Vagina (tissue), 2 donors: ENCODE data around the gene ERG28. TPM values are rescaled to one million over a fixed set of nuclear protein-coding genes. Genes with fewer than 3 reads are reported as not detected.
"Not testable (repeated sequence)": the region's sequence is repeated elsewhere in the genome, so short reads cannot be mapped to it uniquely, and the experiment has no call there.

Source experiments
- DNase-seq, 2 donors: peaks; one replicate each; pipeline ENCODE4 v3.0.0-alpha.2; 2017; ENCODE audit errors: extremely low spot score in 2 of 2
- H3K27ac ChIP-seq: fragments of 200-600 bp; sonication (generic); one replicate; pipeline ENCODE4 v1.5.1; 2019
- H3K27me3 ChIP-seq: fragments of 200-600 bp; sonication (generic); one replicate; pipeline ENCODE4 v1.5.1; 2019
- H3K36me3 ChIP-seq, 2 donors: fragments of 200-600 bp; sonication (generic); one replicate each; pipeline ENCODE4 v1.5.1; 2017 to 2019
- H3K4me1 ChIP-seq: fragments of 200-600 bp; sonication (generic); one replicate; pipeline ENCODE4 v1.5.1; 2019
- H3K4me3 ChIP-seq, 2 donors: fragments of 200-600 bp; sonication (generic); 1 replicate in 1 of 2; 2 replicates in 1 of 2; pipeline ENCODE4 v1.5.1; 2016 to 2019
- H3K9me3 ChIP-seq: fragments of 200-600 bp; sonication (generic); one replicate; pipeline ENCODE4 v1.5.1; 2019
- POLR2A ChIP-seq, 2 donors: fragments of 450-650 bp; IDR thresholded peaks; one replicate each; pipeline ENCODE4 v1.6.1; 2017; ENCODE audit warnings: antibody characterized with exemption in 2 of 2, mild to moderate bottlenecking in 2 of 2, moderate library complexity in 2 of 2
- POLR2AphosphoS5 ChIP-seq, 2 donors: sonication (generic); formaldehyde crosslinking; IDR thresholded peaks; one replicate each; pipeline ENCODE4 v1.9.0; 2017; ENCODE audit warnings: antibody characterized with exemption in 2 of 2, mild to moderate bottlenecking in 2 of 2, low read depth in 1 of 2; ENCODE audit not compliant: insufficient read depth in 1 of 2
- intact Hi-C: fragments of 100-400 bp; cut with DNase I; formaldehyde crosslinking; loops from one replicate; pipeline ENCODE4 v1.15.1; 2023
- total RNA-seq: library from RNA; depleted of rRNA; stranded (reverse); fragments of >200 nt; gene quantifications from one replicate; pipeline ENCODE4 v1.2.3, GENCODE V29; 2016
- TF ChIP-seq, protein P1 (sequence below), 3 experiments: fragments of 450-650 bp in 2 of 3; fragments of 200-600 bp in 1 of 3; sonication (generic) in 1 of 3; IDR thresholded peaks; one replicate each; pipeline ENCODE4 v1.5.1; 2017 to 2019; ENCODE audit warnings: antibody characterized with exemption in 3 of 3, mild to moderate bottlenecking in 2 of 3, moderate library complexity in 2 of 3

Gene ERG28
- total RNA-seq, 1 donor from 2014 or later, result 9.6 TPM

DNA sequence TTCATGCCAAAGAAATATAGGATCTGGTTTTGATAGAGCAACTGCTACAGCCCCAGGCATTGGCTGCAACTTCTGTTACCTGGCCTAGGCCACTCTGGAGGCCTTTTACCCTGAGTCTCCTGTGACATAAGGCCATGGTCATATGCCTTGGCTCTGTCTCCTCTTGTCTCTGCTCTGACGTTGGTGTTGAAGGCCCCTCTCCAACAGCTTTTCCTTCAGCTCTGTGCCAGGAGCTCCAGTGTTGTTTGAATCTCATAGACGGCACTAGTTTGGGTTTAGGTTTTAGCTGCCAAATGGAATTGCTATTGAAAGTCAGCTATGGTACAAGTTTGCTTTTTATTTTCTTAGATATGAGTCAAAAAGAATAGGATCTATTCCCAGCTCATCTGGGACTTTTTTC is 41.4 kb upstream of the ERG28 start:
- Histone ChIP-seq H3K36me3 (peaks cover 0 to 18% of the 10 kb centered on the region in 2 donors), H3K9me3 (no peaks in the 10 kb centered on the region), H3K4me1 (peaks cover 10% of the 10 kb centered on the region), H3K27me3 (no peaks in the 10 kb centered on the region), H3K27ac (no peak overlapping the region), H3K4me3 (no peak overlapping the region)
- TF ChIP-seq POLR2AphosphoS5 (IDR thresholded peaks at IDR 0.05; ENCODE audit: insufficient read depth in 1 of 2, low read depth in 1 of 2), result no peak
- TF ChIP-seq, protein P1, sequence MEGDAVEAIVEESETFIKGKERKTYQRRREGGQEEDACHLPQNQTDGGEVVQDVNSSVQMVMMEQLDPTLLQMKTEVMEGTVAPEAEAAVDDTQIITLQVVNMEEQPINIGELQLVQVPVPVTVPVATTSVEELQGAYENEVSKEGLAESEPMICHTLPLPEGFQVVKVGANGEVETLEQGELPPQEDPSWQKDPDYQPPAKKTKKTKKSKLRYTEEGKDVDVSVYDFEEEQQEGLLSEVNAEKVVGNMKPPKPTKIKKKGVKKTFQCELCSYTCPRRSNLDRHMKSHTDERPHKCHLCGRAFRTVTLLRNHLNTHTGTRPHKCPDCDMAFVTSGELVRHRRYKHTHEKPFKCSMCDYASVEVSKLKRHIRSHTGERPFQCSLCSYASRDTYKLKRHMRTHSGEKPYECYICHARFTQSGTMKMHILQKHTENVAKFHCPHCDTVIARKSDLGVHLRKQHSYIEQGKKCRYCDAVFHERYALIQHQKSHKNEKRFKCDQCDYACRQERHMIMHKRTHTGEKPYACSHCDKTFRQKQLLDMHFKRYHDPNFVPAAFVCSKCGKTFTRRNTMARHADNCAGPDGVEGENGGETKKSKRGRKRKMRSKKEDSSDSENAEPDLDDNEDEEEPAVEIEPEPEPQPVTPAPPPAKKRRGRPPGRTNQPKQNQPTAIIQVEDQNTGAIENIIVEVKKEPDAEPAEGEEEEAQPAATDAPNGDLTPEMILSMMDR (IDR thresholded peaks at IDR 0.05), result no peak
- TF ChIP-seq POLR2A (IDR thresholded peaks at IDR 0.05), result no peak
- no peak for DNase-seq
- intact Hi-C loops, result no loop called here

DNA sequence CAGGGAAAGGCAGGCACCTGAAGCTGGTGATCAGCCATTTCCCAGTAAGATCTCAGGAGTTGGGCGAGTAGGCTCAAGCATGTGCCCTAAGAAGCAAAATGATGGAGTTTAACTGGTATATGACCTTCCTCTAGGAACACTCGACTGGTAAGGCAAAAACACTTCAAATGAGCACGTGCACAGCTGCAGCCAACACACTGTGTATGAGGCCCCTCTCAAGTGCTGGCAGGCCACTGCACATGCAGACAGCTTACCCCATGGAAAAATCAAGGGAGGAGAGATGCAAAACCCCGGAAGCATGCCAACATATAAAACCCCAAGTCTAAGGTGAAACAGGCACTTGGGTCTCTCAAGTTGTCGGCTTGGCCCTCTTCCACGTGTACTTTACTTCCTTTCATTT is 39.6 kb upstream of the ERG28 start:
- DNase-seq, result no peak
- Histone ChIP-seq H3K9me3 (no peaks in the 10 kb centered on the region), H3K4me1 (peaks cover 10% of the 10 kb centered on the region), H3K36me3 (peaks cover 0 to 18% of the 10 kb centered on the region in 2 donors), H3K27ac (no peak overlapping the region), H3K4me3 (no peak overlapping the region), H3K27me3 (no peaks in the 10 kb centered on the region)
- intact Hi-C loops, result no loop called here
- TF ChIP-seq, protein P1 (IDR thresholded peaks at IDR 0.05), result no peak
- no peak for TF ChIP-seq POLR2A (IDR thresholded peaks at IDR 0.05)
- TF ChIP-seq POLR2AphosphoS5 (IDR thresholded peaks at IDR 0.05; ENCODE audit: insufficient read depth in 1 of 2, low read depth in 1 of 2), result no peak

DNA sequence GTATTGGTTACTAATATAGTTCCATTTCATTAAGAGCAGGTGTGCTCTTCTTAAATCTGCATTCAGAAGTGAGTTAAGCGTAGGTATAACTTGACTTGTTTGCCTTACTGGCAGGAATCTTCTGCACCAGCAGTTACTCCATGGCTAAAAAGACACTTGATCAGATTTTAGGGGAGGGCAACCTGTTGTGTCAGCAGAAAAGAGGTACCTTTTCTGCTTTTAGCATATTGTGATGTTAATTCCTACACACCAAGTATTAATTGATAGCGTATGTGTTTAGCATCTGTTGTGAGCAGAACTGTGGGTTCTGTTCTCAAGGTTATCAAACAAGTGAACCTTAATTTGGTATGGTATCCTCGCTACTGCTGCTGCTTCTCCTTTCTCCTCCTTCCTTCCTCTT is 38.7 kb upstream of the ERG28 start:
- Histone ChIP-seq H3K27ac (no peak overlapping the region), H3K4me1 (peaks cover 10% of the 10 kb centered on the region), H3K27me3 (no peaks in the 10 kb centered on the region), H3K9me3 (no peaks in the 10 kb centered on the region), H3K4me3 (no peak overlapping the region), H3K36me3 (peaks cover 0 to 26% of the 10 kb centered on the region in 2 donors)
- intact Hi-C loops, result no loop called here
- TF ChIP-seq POLR2AphosphoS5 (IDR thresholded peaks at IDR 0.05; ENCODE audit: insufficient read depth in 1 of 2, low read depth in 1 of 2), result no peak
- DNase-seq, result no peak

DNA sequence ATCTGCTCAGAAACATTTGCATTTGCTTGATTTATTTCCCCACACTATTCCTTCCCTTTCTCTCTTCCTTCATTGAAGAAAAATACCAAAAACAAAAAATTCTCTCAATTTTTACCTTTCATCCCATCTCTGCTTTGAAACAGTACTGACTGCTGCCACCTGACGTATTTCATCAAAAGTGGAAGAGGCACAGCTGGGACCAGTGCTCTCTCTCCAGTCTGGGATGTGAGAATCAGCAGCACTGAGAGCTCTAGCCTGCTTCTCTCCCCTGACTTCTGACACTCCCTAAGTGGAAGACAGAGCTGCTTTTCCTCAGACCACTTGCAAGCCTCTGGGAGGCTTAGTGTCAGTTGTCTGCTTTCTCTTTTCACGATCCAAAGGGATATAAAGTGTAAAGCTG is 37.2 kb upstream of the ERG28 start:
- peaks cover 9% of the 10 kb centered on the region for H3K4me1 ChIP-seq
- H3K27me3 ChIP-seq, result no peaks in the 10 kb centered on the region
- no peak overlapping the region for H3K4me3 ChIP-seq
- H3K27ac ChIP-seq, result no peak overlapping the region
- intact Hi-C loops, result no loop called here
- no peak for DNase-seq
- TF ChIP-seq, protein P1 (IDR thresholded peaks at IDR 0.05), result no peak
- TF ChIP-seq POLR2A (IDR thresholded peaks at IDR 0.05) (no peak), POLR2AphosphoS5 (IDR thresholded peaks at IDR 0.05; ENCODE audit: insufficient read depth in 1 of 2, low read depth in 1 of 2) (no peak)
- H3K9me3 ChIP-seq, result no peaks in the 10 kb centered on the region
- H3K36me3 ChIP-seq, result peaks cover 0 to 38% of the 10 kb centered on the region in 2 donors

DNA sequence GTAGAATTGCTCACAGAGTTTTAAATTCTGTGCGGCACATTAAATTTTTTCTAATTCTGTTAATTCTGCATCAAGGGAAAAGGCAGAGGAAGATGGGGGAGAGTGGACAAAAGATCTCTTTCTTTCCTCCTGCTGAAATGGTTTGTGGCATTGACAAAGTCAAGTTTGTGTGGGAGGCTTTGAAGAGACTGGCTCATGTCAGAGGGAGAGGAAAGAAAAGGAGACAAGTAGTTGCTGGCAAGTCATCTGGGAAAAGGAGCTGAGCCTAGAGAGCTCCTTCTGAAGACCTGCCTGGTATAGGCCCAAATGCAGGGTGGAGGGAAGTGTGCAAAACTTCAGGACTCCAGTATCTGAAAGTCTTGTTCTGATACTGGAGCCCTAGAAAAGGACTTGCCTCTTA is 36.7 kb upstream of the ERG28 start:
- H3K4me1 ChIP-seq, result peaks cover 4% of the 10 kb centered on the region
- no peak for TF ChIP-seq POLR2A (IDR thresholded peaks at IDR 0.05)
- TF ChIP-seq, protein P1 (IDR thresholded peaks at IDR 0.05), result no peak
- TF ChIP-seq POLR2AphosphoS5 (IDR thresholded peaks at IDR 0.05; ENCODE audit: insufficient read depth in 1 of 2, low read depth in 1 of 2), result no peak
- H3K36me3 ChIP-seq, result peaks cover 0 to 42% of the 10 kb centered on the region in 2 donors
- no peak overlapping the region for H3K4me3 ChIP-seq
- DNase-seq, result no peak
- H3K27ac ChIP-seq, result no peak overlapping the region
- intact Hi-C loops, result no loop called here
- no peaks in the 10 kb centered on the region for H3K9me3 ChIP-seq
- no peaks in the 10 kb centered on the region for H3K27me3 ChIP-seq

DNA sequence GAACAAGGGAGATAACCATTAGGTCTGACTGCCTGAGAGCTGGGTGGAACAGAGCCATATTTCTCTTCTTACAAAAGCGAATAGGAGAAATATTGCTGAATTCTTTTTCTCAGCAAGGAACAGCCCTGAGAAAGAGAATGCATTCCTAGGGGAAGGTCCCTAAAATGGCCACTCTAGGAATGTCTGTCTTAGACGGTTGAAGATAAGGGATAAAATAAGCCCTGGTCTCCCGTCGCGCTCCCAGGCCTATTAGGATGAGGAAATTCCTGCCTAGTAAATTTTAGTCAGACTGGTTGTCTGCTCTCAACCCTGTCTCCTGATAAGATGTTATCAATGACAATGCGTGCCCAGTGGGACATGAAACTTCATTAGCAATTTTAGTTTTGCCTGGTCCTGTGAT is 34.3 kb upstream of the ERG28 start:
- H3K27me3 ChIP-seq, DNase-seq, H3K9me3 ChIP-seq, H3K4me1 ChIP-seq, intact Hi-C loops, H3K4me3 ChIP-seq, H3K27ac ChIP-seq: not testable (repeated sequence)
- H3K36me3 ChIP-seq, result peaks cover 0 to 51% of the 10 kb centered on the region in 2 donors
